Neural cell (in vitro differentiated cells): ENCODE measurements around the gene CCKAR. TPM values are rescaled to one million over a fixed set of nuclear protein-coding genes. Genes with fewer than 3 reads are reported as not detected.
A peak's percentile ranks its signal among the peaks of the same experiment; 100 is the strongest.

Experiments
- H2AFZ ChIP-seq: fragments of 200-600, 300-800 bp; sonication (generic), shearing (Covaris generic); 2 replicates; pipeline ENCODE4 v1.6.0; 2014; ENCODE audit warnings: low read depth, mild to moderate bottlenecking, antibody characterized with exemption, low read length, moderate library complexity
- H3F3A ChIP-seq: fragments of 200-600 bp; shearing (Covaris generic); 2 replicates; pipeline ENCODE4 v1.6.1; 2016; ENCODE audit warnings: mild to moderate bottlenecking, moderate library complexity, mixed read lengths, antibody characterized with exemption, low read length; ENCODE audit not compliant: insufficient read depth, poor library complexity, severe bottlenecking
- H3K27ac ChIP-seq: fragments of 200-600, 300-800 bp; sonication (generic), shearing (Covaris generic); 2 replicates; pipeline ENCODE4 v1.5.1; 2014; ENCODE audit warnings: mild to moderate bottlenecking, low read length, moderate library complexity
- H3K27me3 ChIP-seq: fragments of 300-800, 200-600 bp; sonication (generic), shearing (Covaris generic); 2 replicates; pipeline ENCODE4 v1.6.0; 2014; ENCODE audit warnings: mild to moderate bottlenecking, low read depth, low read length, moderate library complexity; ENCODE audit not compliant: insufficient read depth
- H3K36me3 ChIP-seq: fragments of 300-800, 200-600 bp; sonication (generic), shearing (Covaris generic); 2 replicates; pipeline ENCODE4 v1.5.1; 2014; ENCODE audit warnings: mild to moderate bottlenecking, antibody characterized with exemption, low read length, moderate library complexity; ENCODE audit not compliant: insufficient read depth
- H3K4me2 ChIP-seq: fragments of 300-800, 200-600 bp; sonication (generic), shearing (Covaris generic); 2 replicates; pipeline ENCODE4 v1.6.0; 2014; ENCODE audit warnings: mild to moderate bottlenecking, low read length
- H3K4me3 ChIP-seq: fragments of 300-800, 200-600 bp; sonication (generic), shearing (Covaris generic); 2 replicates; pipeline ENCODE4 v1.5.1; 2014; ENCODE audit warnings: mild to moderate bottlenecking, low read length, moderate library complexity
- H3K79me2 ChIP-seq: fragments of 200-600 bp; shearing (Covaris generic); replicated peaks from 2 replicates; pipeline ENCODE4 v1.6.0; 2014; ENCODE audit warnings: mild to moderate bottlenecking, low read length, moderate library complexity; ENCODE audit not compliant: insufficient read depth
- H3K9ac ChIP-seq: fragments of 300-800, 200-600 bp; sonication (generic), shearing (Covaris generic); 2 replicates; pipeline ENCODE4 v1.6.1; 2016; ENCODE audit warnings: mild to moderate bottlenecking, low read length, mixed read lengths
- H3K9me2 ChIP-seq: fragments of 200-600 bp; shearing (Covaris generic); 2 replicates; pipeline ENCODE4 v1.6.1; 2016; ENCODE audit warnings: mild to moderate bottlenecking, low read length, mixed read lengths; ENCODE audit not compliant: insufficient read depth
- H3K9me3 ChIP-seq: fragments of 200-600, 300-800 bp; sonication (generic), shearing (Covaris generic); 2 replicates; pipeline ENCODE4 v1.6.1; 2016; ENCODE audit warnings: mild to moderate bottlenecking, mixed run types, low read length, moderate library complexity, mixed read lengths
- H4K20me1 ChIP-seq: fragments of 200-600 bp; shearing (Covaris generic); 2 replicates; pipeline ENCODE4 v1.6.1; 2016; ENCODE audit warnings: mild to moderate bottlenecking, mixed run types; ENCODE audit not compliant: insufficient read depth
- EP300 ChIP-seq: fragments of 450-650 bp; conservative IDR thresholded peaks from 2 replicates; pipeline ENCODE4 v1.6.1; 2014; ENCODE audit warnings: antibody characterized with exemption, mild to moderate bottlenecking, moderate library complexity; ENCODE audit not compliant: poor library complexity, severe bottlenecking
- MXI1 ChIP-seq: fragments of 450-650 bp; conservative IDR thresholded peaks from 2 replicates; pipeline ENCODE4 v1.6.1; 2014; ENCODE audit warnings: antibody characterized with exemption, mild to moderate bottlenecking; ENCODE audit not compliant: poor library complexity, severe bottlenecking
- POLR2AphosphoS5 ChIP-seq: IDR thresholded peaks from 2 replicates; pipeline ENCODE4 v1.6.1; 2012
- REST ChIP-seq: IDR thresholded peaks from 2 replicates; pipeline ENCODE4 v1.6.1; 2012; ENCODE audit warnings: borderline replicate concordance
- SMC3 ChIP-seq: fragments of 450-650 bp; conservative IDR thresholded peaks from 2 replicates; pipeline ENCODE4 v1.6.1; 2014; ENCODE audit warnings: antibody characterized with exemption, mild to moderate bottlenecking, moderate library complexity; ENCODE audit not compliant: poor library complexity
- polyA minus RNA-seq: library from RNA; depleted of rRNA, polyadenylated mRNA; stranded (reverse); fragments of >200 nt; gene quantifications from 2 replicates; pipeline ENCODE4 v1.2.3, GENCODE V29; 2014
- polyA plus RNA-seq: library from polyadenylated mRNA; depleted of rRNA; stranded (reverse); fragments of >200 nt; gene quantifications from 2 replicates; pipeline ENCODE4 v1.2.3, GENCODE V29; 2014
- TF ChIP-seq, protein P1 (sequence below): fragments of 450-650 bp; IDR thresholded peaks from 2 replicates; pipeline ENCODE4 v1.5.1; 2014; ENCODE audit warnings: antibody characterized with exemption, mild to moderate bottlenecking, moderate library complexity; ENCODE audit not compliant: poor library complexity, severe bottlenecking

The CCKAR gene, protein sequence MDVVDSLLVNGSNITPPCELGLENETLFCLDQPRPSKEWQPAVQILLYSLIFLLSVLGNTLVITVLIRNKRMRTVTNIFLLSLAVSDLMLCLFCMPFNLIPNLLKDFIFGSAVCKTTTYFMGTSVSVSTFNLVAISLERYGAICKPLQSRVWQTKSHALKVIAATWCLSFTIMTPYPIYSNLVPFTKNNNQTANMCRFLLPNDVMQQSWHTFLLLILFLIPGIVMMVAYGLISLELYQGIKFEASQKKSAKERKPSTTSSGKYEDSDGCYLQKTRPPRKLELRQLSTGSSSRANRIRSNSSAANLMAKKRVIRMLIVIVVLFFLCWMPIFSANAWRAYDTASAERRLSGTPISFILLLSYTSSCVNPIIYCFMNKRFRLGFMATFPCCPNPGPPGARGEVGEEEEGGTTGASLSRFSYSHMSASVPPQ
- polyA plus RNA-seq (not detected in 2 replicates), polyA minus RNA-seq (0.49 and 0.81 TPM in 2 replicates)

DNA sequence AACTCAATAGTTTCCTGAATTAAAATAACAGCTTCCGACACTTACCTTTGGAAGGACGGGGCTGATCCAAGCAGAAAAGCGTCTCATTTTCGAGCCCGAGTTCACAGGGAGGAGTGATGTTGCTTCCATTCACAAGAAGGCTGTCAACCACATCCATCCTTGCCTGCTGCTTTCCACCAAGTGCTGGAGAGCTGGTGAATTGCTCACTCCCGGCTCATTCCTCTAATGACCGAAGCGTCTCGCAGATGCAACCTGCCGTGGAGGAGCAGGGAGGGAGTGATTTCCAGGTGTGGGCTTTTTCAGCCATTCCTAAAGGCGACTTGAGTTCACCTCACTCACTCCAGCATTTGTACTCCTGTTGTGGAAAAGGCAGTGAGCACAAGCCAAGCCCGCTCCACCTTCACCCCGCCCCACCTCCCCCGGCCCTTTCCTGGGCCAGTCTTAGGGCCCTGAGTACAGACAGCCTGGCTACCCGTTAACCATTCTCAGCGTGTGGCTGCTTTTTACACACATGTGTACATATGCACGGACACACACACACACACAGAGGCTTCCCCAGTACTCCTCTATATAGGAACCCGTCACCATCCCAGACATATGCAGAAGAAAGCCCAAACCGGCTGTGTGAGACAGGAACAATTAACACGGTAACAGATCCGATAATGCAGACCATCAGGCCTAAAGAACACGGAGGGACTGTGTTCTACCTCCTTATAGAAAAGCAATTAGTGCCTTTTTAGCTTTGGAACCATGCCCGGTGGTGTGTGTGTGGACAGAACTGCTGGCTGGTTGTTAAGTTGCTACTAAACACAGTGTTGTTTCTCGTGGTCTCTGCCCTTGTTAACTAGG, at the start of gene CCKAR:
CCKAR (minus strand) TSS at position 374 of the 849 bp plus-strand sequence; CDS start at position 157, 217 bp downstream.
- no peak within 1 kb of the TSS for H3K4me3 ChIP-seq
- H3K4me2 ChIP-seq, result no peak within 1 kb of the TSS
- TF ChIP-seq, protein P1, sequence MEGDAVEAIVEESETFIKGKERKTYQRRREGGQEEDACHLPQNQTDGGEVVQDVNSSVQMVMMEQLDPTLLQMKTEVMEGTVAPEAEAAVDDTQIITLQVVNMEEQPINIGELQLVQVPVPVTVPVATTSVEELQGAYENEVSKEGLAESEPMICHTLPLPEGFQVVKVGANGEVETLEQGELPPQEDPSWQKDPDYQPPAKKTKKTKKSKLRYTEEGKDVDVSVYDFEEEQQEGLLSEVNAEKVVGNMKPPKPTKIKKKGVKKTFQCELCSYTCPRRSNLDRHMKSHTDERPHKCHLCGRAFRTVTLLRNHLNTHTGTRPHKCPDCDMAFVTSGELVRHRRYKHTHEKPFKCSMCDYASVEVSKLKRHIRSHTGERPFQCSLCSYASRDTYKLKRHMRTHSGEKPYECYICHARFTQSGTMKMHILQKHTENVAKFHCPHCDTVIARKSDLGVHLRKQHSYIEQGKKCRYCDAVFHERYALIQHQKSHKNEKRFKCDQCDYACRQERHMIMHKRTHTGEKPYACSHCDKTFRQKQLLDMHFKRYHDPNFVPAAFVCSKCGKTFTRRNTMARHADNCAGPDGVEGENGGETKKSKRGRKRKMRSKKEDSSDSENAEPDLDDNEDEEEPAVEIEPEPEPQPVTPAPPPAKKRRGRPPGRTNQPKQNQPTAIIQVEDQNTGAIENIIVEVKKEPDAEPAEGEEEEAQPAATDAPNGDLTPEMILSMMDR, result no peak
- no peak for TF ChIP-seq MXI1
- TF ChIP-seq POLR2AphosphoS5, result peak; percentile 23
- no peak for TF ChIP-seq EP300
- H3F3A ChIP-seq, result no peaks in the 10 kb centered on the region
- H4K20me1 ChIP-seq, result no peaks in the 10 kb centered on the region
- H3K79me2 ChIP-seq, result no peaks in the 10 kb centered on the region
- no peak within 1 kb of the TSS for H2AFZ ChIP-seq
- H3K27me3 ChIP-seq, result no peaks in the 10 kb centered on the region
- peak within 1 kb of the TSS; percentile 2 for H3K9ac ChIP-seq
- H3K27ac ChIP-seq, result no peak within 1 kb of the TSS
- H3K36me3 ChIP-seq, result no peaks in the 10 kb centered on the region
- no peaks in the 10 kb centered on the region for H3K9me2 ChIP-seq
- no peaks in the 10 kb centered on the region for H3K9me3 ChIP-seq

- H3K27ac ChIP-seq, result no peak overlapping the region
- TF ChIP-seq REST (no peak), SMC3 (no peak)
- H3K27me3 ChIP-seq, result no peaks in the 10 kb centered on the region
- H3K79me2 ChIP-seq, result no peaks in the 10 kb centered on the region
- H3F3A ChIP-seq, result no peaks in the 10 kb centered on the region
- no peaks in the 10 kb centered on the region for H3K9me3 ChIP-seq
- no peak overlapping the region for H2AFZ ChIP-seq
- no peak overlapping the region for H3K9ac ChIP-seq
- no peaks in the 10 kb centered on the region for H3K9me2 ChIP-seq
- no peaks in the 10 kb centered on the region for H3K36me3 ChIP-seq
- no peak overlapping the region for H3K4me2 ChIP-seq
- H3K4me3 ChIP-seq, result no peak overlapping the region
- H4K20me1 ChIP-seq, result no peaks in the 10 kb centered on the region
These were observed 43.4 kb upstream of the CCKAR start for GRCh38 chr4:26533685-26534084.
